Left lung (tissue), 10 donors: Measurements from ENCODE around the gene ADAMTS2. TPM values are rescaled to one million over a fixed set of nuclear protein-coding genes. Genes with fewer than 3 reads are reported as not detected.
A peak's percentile ranks its signal among the peaks of the same experiment; 100 is the strongest.

Experiments used
- ATAC-seq: fragments of 200-7000 bp; cut with Tn5 transposase; one replicate; pipeline ENCODE4 v1.9.1; 2020; ENCODE audit warnings: moderate library complexity
- DNase-seq, 4 donors: peaks; one replicate each; pipeline ENCODE4 v3.0.0-alpha.2; 2013 to 2020
- H3K27ac ChIP-seq, 2 donors: fragments of 200-600 bp; sonication (generic) in 1 of 2; one replicate each; pipeline versions ENCODE4 v1.5.0 to v1.8.0; 2020 to 2021
- H3K27me3 ChIP-seq, 2 donors: fragments of 200-600 bp; sonication (generic) in 1 of 2; one replicate each; pipeline versions ENCODE4 v1.5.0 to v1.8.0; 2020 to 2021
- H3K36me3 ChIP-seq, 2 donors: fragments of 200-600 bp; sonication (generic) in 1 of 2; one replicate each; pipeline versions ENCODE4 v1.5.0 to v1.8.0; 2020 to 2021
- H3K4me1 ChIP-seq, 2 donors: fragments of 200-600 bp; one replicate each; pipeline ENCODE4 v1.8.0; 2021
- H3K4me3 ChIP-seq, 2 donors: fragments of 200-600 bp; sonication (generic) in 1 of 2; one replicate each; pipeline versions ENCODE4 v1.5.0 to v1.8.0; 2020 to 2021; ENCODE audit warnings: mild to moderate bottlenecking in 1 of 2
- H3K9me3 ChIP-seq, 2 donors: fragments of 200-600 bp; sonication (generic) in 1 of 2; one replicate each; pipeline versions ENCODE4 v1.5.0 to v1.8.0; 2020 to 2021
- CTCF ChIP-seq, 2 donors: fragments of 200-600 bp; sonication (generic) in 1 of 2; IDR thresholded peaks; one replicate each; pipeline versions ENCODE4 v1.5.0 to v1.8.0; 2021; ENCODE audit warnings: antibody characterized with exemption in 2 of 2
- intact Hi-C, 2 donors: fragments of 100-400 bp; cut with DNase I; formaldehyde crosslinking; loops; one replicate each; pipeline versions ENCODE4 v1.11.2 to v1.14.2; 2022
- polyA plus RNA-seq, 6 donors: library from polyadenylated mRNA; unstranded; fragments of 120-200 nt; gene quantifications; one replicate each; pipeline ENCODE4 v1.2.1, GENCODE V29; 2013; ENCODE audit not compliant: insufficient read length in 6 of 6
- total RNA-seq, 2 donors: library from RNA; stranded (reverse); fragmentation: NEBNext Ultra II Directional; extraction: Animal tissue kit (Norgen Biotek cat#: 25700); gene quantifications; one replicate each; pipeline ENCODE4 v1.2.1, GENCODE V29; 2021
- donor health status: DM: no; HTN: yes; CAD: no.
- donor health status: DM: no; HTN: no; CAD: no.

The ADAMTS2 gene
- total and polyA plus RNA-seq, 8 donors: 27.5 to 68.2 (median 36.0) TPM

GRCh38 chr5:179315356-179315890, 29.8 kb downstream of the ADAMTS2 start:
- ATAC-seq (no peak), DNase-seq (peak in 2 of 4 donors; percentile 30 to 42)
- H3K4me3 ChIP-seq: no peak overlapping the region
- H3K9me3 ChIP-seq: peaks cover 0 to 3% of the 10 kb centered on the region in 2 donors
- no peaks in the 10 kb centered on the region for H3K36me3 ChIP-seq
- peaks cover 0 to 14% of the 10 kb centered on the region in 2 donors for H3K4me1 ChIP-seq
- peaks cover 0 to 39% of the 10 kb centered on the region in 2 donors for H3K27me3 ChIP-seq
- TF ChIP-seq CTCF (IDR thresholded peaks at IDR 0.05): no peak
- intact Hi-C loops: no loop called here
- peak overlapping the region in 1 of 2 donors; percentile 56 for H3K27ac ChIP-seq

DNA sequence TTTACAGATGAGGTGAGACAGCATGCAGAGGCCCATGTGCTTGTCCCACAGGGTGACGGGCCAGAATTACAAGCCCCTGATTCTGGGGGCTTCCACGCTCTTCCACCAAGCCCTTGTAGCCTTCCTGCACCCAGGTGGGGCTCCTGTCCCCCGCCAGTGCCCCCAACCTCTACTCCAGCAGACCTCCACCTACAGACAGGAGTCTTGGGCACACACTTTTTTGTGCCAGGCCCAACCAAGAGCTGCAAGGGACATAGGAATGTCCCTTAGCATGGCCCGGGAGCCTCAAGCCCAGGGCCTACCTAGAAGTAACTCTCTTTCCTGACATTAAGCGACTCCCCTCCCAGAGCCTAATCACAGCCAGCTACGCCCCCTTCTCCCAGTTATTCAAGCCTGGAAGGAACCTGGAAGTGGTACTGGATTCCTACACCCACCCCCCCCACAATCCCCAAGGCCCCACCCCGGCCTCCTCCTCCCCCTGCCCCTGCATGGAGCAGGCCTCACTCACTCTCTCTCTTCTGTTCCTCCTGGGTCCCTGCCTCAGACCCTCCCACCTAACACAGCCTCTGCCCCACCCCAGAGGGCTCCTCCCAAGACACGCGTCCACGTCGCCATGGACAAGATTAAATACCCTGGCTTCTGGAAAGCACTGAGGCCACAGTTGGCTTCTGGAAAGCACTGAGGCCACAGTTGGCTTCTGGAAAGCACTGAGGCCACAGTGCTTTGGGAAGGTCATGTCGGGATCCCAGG, 30.5 kb downstream of the ADAMTS2 start:
- H3K27ac ChIP-seq: peak overlapping the region; percentile 16 to 56
- DNase-seq (peak in 2 of 4 donors; percentile 27 to 47), ATAC-seq (peak; percentile 25)
- no peak overlapping the region for H3K4me3 ChIP-seq
- H3K36me3 ChIP-seq: no peaks in the 10 kb centered on the region
- peaks cover 0 to 34% of the 10 kb centered on the region in 2 donors for H3K27me3 ChIP-seq
- TF ChIP-seq CTCF (IDR thresholded peaks at IDR 0.05): no peak
- peaks cover 0 to 3% of the 10 kb centered on the region in 2 donors for H3K9me3 ChIP-seq
- H3K4me1 ChIP-seq: peaks cover 0 to 13% of the 10 kb centered on the region in 2 donors
- intact Hi-C loops: no loop called here

DNA sequence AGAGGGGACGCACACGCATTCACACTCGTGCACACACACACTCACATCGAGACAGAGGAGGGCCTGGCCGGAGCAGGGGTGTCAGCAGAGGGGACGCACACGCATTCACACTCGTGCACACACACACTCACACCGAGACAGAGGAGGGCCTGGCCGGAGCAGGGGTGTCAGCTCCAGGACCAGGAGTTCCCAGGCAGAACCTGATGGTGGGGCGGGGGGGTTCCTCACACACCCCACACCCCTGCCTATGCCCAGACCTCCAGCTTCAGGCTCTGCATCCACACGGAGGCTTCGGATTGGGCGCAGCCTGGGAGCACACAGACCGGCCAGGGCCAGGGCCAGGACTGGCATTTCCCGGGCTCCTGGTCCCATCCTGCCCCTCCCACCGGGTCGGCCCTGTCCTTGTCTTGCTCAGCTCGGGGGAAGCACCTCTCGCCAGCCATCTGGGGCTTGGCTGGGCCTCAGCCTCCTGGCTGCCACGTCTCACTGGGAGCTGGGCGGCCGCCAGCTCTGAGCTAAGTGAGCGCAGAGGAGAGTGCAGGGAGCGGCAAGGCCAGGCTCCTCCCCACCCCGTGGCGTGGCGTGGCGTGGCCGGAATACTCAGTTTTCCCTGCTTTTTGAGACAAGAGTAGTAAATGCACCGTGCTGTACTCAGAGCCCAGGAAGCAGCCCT, 31.3 kb downstream of the ADAMTS2 start:
- no peak for TF ChIP-seq CTCF (IDR thresholded peaks at IDR 0.05)

DNA sequence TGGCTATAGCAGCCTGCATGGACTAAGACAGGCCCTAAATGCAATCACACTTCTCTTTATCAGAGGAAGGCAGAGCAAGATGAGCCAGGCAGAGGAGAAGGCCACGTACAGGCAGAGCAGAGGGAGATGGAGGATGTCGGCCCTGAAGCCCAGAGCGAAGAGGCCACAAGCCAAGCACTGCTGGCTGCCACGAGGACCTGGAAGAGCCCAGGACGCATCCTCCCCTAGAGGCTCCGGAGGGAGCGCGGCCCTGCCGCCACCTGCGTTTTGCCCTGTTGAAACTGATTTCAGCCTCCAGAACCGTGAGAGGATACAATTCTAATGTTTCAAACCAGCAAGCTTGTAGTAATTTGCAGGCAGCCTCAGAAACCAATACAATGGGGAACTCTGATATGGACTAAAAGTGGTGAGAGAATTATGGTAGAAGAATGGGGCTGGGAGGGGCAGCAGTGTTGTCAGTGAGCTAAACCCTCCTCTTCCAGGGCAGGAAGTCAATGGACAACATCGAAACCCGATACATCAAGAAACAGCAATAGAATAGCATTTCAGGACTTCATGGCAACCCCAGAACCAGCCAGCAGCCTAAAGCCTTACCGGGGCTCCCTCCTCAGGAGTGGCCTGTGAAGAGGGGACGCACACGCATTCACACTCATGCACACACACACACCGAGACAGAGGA, 32.6 kb downstream of the ADAMTS2 start:
- peak in 2 of 4 donors; percentile 24 to 74 for DNase-seq

More for the DNA sequence above, 31.3 kb downstream of the ADAMTS2 start:
- Histone ChIP-seq H3K4me1 (peaks cover 0 to 5% of the 10 kb centered on the region in 2 donors), H3K4me3 (no peak overlapping the region), H3K36me3 (no peaks in the 10 kb centered on the region), H3K27ac (peak overlapping the region; percentile 16 to 62), H3K9me3 (peaks cover 0 to 3% of the 10 kb centered on the region in 2 donors), H3K27me3 (peaks cover 0 to 28% of the 10 kb centered on the region in 2 donors)
- DNase-seq: peak; percentile 76 to 94 (median 82)
- ATAC-seq: peak; percentile 77
- intact Hi-C loops: no loop called here

More for the DNA sequence above, 32.6 kb downstream of the ADAMTS2 start:
- peaks cover 0 to 15% of the 10 kb centered on the region in 2 donors for H3K27me3 ChIP-seq
- H3K4me1 ChIP-seq: peaks cover 0 to 3% of the 10 kb centered on the region in 2 donors
- no peak for ATAC-seq
- H3K27ac ChIP-seq: no peak overlapping the region
- H3K4me3 ChIP-seq: no peak overlapping the region
- peaks cover 0 to 3% of the 10 kb centered on the region in 2 donors for H3K9me3 ChIP-seq
- no peak for TF ChIP-seq CTCF (IDR thresholded peaks at IDR 0.05)
- no peaks in the 10 kb centered on the region for H3K36me3 ChIP-seq
- intact Hi-C loops: no loop called here
